Osteoblast (primary cell): ENCODE data around the gene ZC3H7A. TPM values are rescaled to one million over a fixed set of nuclear protein-coding genes. Genes with fewer than 3 reads are reported as not detected.

ENCODE experiments used
- small RNA-seq: library from RNA; depleted of rRNA; stranded (forward); fragments of <200 nt; gene quantifications from one replicate; pipeline ENCODE3, GENCODE V24; 2012
- total RNA-seq: library from RNA; depleted of rRNA; stranded (reverse); fragments of >200 nt; gene quantifications from 2 replicates; pipeline ENCODE4 v1.2.3, GENCODE V29; 2012

The ZC3H7A gene
- total RNA-seq, 1 donor, result 39.8 TPM

Small RNA genes lying within 50 kb of the gene (small RNA-seq; reads per million reads assigned to genes)
- gene RF00017, result not detected

Other genes starting within 250 kb of the ZC3H7A start
- 33.3 and 38.6 TPM in 2 replicates for gene LITAF, start 210.3 kb downstream of the ZC3H7A start, total RNA-seq
- 13.0 and 13.8 TPM in 2 replicates for gene SNN, start 128.8 kb downstream of the ZC3H7A start, total RNA-seq
- 26.1 and 28.3 TPM in 2 replicates for gene TXNDC11, start 54.4 kb downstream of the ZC3H7A start, total RNA-seq
- 113 and 126 TPM in 2 replicates for gene RSL1D1, start 54.3 kb upstream of the ZC3H7A start, total RNA-seq
- 109 and 113 TPM in 2 replicates for gene GSPT1, start 118.7 kb upstream of the ZC3H7A start, total RNA-seq
- 1.8 and 4.7 TPM in 2 replicates for gene NPIPB2, start 144.8 kb upstream of the ZC3H7A start, total RNA-seq
- gene TNFRSF17, start 168.0 kb upstream of the ZC3H7A start, total RNA-seq, result not detected in 2 replicates
- gene SNX29, start 179.5 kb upstream of the ZC3H7A start, total RNA-seq, result 30.8 and 34.5 TPM in 2 replicates